HCEC 1CT (cell line): ENCODE results near the gene DPAGT1.
"Not testable (repeated sequence)": the region's sequence is repeated elsewhere in the genome, so short reads cannot be mapped to it uniquely, and the experiment has no call there.

Experiments used
- DNase-seq: peaks from one replicate; pipeline ENCODE4 v3.0.0-alpha.2; 2017

DPAGT1 gene

DNA sequence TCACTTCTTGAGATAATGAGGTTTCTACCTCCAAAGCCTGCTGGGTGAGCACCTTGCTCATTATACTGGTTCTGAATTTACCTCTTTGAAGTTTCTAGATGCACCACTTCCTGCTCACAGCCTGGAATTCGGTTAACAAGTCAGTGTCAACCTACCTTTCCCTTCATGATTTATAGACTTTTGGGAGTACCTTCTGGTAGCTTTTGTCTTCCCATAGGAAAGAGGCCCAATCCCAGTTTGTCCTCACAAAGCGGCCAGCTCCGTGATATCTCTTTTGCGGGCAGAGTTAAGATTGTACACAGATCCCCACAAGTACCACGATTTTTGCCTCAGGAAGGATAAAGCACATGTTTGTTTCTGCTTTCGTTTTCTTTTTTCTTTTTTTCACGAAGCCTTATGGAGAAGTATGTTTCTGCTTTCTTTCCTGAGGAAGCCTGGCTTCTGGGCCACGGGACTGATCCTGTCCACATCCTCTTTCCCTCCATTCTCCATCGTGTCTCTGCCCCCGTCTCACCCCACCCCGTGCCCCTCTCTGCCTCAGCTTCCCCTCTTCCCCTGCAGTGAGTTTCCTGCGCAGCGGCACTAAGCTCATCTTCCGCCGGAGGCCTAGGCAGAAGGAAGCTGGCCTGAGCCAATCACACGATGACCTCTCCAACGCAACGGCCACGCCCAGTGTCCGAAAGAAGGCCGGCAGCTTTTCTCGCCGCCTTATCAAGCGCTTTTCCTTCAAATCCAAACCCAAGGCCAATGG lies 14.0 kb upstream of the DPAGT1 start:
- DNase-seq, result no peak

DNA sequence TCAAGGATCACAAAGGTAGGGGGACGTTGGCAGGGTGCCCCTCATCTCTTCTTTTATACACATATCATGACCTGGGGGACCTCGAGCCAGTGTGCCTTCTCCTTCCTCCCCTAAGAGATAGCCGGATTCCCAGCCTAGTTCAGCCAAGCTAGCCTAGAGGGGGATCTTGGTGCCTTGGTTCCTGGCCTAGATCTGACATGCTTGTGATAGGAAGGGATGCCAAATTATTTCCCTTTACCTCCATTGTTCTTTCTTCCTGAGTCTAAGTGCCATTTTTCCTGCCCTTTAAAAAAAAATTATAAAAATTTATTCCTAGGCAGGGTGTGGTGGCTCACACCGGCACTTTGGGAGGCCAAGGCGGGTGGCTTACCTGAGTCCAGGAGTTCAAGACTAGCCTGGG lies 12.7 kb upstream of the DPAGT1 start:
- DNase-seq, result no peak

DNA sequence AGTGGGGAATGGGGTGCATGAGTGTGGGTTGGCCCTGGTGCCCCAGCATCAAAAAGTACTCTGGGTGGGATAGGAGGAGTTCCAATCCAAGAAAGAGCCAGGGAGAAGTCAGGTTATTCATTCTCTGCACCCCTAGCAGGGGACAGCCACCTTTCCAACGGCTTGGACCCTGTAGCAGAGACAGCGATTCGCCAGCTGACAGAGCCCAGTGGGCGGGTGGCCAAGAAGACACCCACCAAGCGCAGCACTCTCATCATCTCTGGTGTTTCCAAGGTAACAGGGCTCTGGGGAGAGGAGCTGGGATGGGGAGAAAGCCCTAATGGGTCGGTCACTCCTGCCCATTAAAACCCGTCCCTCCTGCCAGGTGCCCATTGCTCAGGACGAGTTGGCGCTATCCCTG lies 12.1 kb upstream of the DPAGT1 start:
- no peak for DNase-seq

- no peak for DNase-seq
These were observed 10.8 kb upstream of the DPAGT1 start for GRCh38 chr11:119112314-119113020.

GRCh38 chr11:119111361-119111925 lies 9.8 kb upstream of the DPAGT1 start:
- DNase-seq, result no peak

DNA sequence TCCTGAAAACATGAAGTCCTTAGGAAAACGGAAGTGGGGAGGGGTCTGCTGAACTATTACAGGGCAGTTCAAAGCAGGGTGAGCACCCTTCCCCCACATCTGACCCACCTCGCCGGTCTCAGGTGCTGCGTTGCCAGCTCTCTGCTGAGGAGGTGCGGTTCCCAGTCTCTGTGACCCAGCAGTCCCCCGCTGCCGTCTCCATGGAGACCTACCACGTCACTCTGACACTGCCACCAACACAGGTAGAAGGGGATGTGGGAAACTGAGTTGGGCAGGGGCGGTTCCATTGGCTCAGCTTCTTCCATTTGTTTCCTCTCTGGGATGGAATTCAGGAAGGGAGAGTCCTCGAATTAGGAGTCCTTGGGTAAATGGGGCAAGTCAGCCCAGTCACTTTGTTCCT lies 8.8 kb upstream of the DPAGT1 start:
- DNase-seq, result no peak

- no peak for DNase-seq
These were observed 8.2 kb upstream of the DPAGT1 start for GRCh38 chr11:119109843-119110242.

DNA sequence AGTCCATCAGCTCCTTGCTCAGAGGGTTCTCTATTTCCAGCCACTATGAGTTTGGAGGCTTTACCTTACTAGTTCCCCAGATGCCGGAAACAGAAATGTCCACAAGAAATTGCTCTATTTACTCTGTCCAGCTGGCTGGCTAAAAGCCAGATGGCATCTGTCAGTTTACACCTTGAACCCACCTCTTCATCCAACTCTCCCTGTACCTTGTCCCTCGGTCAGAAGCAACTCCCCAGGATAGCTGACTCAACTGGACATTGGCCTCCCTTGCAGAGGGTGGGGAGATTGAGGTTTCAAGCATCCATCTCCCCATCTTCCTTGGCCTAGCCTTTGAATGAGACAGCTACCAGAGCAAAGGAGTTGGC lies 7.2 kb upstream of the DPAGT1 start:
- no peak for DNase-seq

GRCh38 chr11:119108146-119108856 lies 6.6 kb upstream of the DPAGT1 start:
- peak; percentile 15 for DNase-seq

DNA sequence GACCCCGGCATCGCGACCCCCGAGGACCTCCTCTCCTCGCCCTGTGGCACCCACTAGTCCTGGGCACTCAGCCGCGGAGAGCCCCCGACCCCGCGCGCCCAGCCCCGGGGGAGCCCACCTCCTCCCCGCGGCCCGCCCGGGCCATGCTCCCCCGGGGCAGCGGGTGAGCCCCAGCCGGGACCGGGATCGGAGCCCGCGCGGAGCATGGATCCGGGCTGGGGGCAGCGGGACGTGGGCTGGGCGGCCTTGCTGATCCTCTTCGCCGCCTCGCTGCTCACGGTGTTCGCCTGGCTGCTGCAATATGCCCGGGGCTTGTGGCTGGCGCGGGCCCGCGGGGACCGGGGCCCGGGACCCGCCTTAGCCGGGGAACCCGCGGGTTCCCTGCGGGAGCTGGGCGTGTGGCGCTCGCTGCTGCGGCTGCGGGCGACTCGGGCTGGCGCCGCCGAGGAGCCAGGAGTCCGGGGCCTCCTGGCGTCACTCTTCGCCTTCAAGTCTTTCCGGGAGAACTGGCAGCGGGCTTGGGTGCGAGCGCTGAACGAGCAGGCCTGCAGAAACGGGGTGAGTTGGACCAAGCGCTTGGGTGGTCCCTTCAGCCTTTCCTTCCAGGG lies 6.0 kb upstream of the DPAGT1 start:
- peak; percentile 4 for DNase-seq

DNA sequence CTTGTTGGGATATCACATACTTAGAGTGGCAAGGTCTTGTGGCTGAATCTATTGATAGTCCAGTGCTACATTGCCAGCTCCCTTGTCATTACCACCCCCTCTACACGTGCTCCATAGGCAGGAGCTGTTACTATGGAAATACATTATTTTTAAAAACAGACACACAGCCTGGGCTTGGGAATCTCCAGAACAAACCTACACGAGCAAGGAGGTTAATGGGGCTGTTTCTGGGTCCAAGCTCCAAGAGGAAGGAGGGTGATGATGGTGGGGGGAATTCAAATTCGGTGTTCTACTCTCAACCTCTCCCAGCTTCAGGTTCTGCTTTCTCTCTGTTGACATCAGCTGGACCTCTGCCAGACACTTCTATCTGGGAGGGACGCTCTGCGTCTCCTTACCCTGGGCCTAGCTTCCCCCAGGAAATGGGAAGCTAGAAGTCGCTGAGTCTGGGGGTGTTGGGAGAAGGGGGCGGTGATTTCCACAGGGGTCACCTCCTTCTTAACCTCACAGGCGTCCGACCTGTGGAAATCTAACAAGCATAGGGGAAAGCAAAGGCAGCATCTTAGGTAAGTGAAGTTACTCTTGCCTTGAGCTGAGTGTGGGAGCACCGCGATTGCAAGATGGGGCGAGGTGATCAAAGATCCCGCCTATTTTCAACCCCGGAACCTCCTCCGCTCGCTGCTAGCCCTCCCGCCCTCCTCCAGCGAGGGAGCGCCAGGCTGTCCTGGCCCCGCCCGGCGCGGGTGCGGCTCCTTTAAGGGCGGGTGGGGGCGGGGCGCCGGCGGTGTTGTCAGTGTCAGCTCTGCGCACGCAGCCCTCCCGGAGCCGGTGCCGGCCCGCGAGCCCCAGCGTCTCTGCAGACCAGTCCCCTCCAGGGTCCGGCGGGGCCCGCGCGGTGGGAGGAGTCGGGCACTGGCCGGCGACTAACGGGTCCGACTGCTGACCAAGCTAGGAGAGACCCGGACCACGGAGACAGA lies 5.2 kb upstream of the DPAGT1 start, which contains the start of gene C2CD2L:
Gene C2CD2L, plus strand, starts transcription at position 781 of the 974 bp plus-strand sequence. CDS start 398 bp downstream, outside the sequence.
- DNase-seq, result peak; percentile 92

GRCh38 chr11:119103793-119104192 lies 2.1 kb upstream of the DPAGT1 start:
- DNase-seq, result no peak

GRCh38 chr11:119103161-119103664 lies 1.6 kb upstream of the DPAGT1 start:
- DNase-seq, result not testable (repeated sequence)

- peak; percentile 39 for DNase-seq
These were observed 477 bp downstream of the DPAGT1 start for GRCh38 chr11:119100994-119101758.

- peak; percentile 39 for DNase-seq
These were observed 1.2 kb downstream of the DPAGT1 start for GRCh38 chr11:119100246-119100970.

DNA sequence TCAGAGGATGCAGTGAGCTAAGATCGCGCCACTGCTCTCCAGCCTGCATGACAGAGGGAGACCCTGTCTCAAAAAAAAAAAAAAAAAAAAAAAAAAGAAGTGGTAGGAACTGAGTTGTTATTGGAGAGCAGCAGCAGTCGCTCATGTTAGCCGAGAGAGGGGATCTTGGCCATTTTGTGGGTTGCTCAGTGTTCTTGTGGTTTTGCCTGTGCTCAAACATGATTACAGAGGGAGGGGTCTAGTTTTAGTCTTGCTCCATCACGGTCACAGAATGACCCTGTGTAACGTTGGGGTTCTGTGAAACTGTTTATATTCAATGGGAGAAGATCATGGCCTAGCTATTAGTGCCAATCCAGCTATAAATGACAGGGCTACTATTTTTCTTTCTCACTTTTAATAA lies 1.9 kb downstream of the DPAGT1 start:
- DNase-seq, result no peak

GRCh38 chr11:119095066-119095880 lies 6.4 kb downstream of the DPAGT1 start:
- peak; percentile 99 for DNase-seq

DNA sequence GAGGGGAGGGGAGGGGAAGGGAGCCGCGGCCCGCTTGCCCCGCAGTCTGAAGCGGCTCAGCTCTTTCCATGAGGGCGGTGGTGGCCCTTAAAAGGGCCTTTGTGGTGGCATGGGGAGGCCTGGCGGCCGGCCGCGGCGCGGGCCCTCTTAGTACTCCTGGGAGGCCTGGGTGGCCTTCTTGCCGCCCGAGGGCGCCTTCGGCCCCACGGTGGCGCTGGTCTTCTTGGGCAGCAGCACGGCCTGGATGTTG lies 6.9 kb downstream of the DPAGT1 start:
- DNase-seq, result peak; percentile 84
